Suprapubic skin (tissue), 4 donors: Measurements from ENCODE around the gene C2CD4C. TPM values are rescaled to one million over a fixed set of nuclear protein-coding genes. Genes with fewer than 3 reads are reported as not detected.
A peak's percentile ranks its signal among the peaks of the same experiment; 100 is the strongest.

Source experiments
- DNase-seq, 2 donors: peaks; one replicate each; pipeline ENCODE4 v3.0.0-alpha.2; 2019; ENCODE audit warnings: low spot score in 2 of 2
- H3K27ac ChIP-seq: fragments of 200-600 bp; sonication (generic); one replicate; pipeline ENCODE4 v1.5.1; 2019
- H3K27me3 ChIP-seq: fragments of 200-600 bp; sonication (generic); one replicate; pipeline ENCODE4 v1.5.1; 2019
- H3K36me3 ChIP-seq: fragments of 200-600 bp; sonication (generic); one replicate; pipeline ENCODE4 v1.5.1; 2019
- H3K4me1 ChIP-seq: fragments of 200-600 bp; sonication (generic); one replicate; pipeline ENCODE4 v1.5.1; 2019
- H3K4me3 ChIP-seq: fragments of 200-600 bp; sonication (generic); one replicate; pipeline ENCODE4 v1.5.1; 2019; ENCODE audit warnings: mild to moderate bottlenecking
- H3K9me3 ChIP-seq: fragments of 200-600 bp; sonication (generic); one replicate; pipeline ENCODE4 v1.5.1; 2019
- EP300 ChIP-seq: sonication (generic); formaldehyde crosslinking; IDR thresholded peaks from one replicate; pipeline ENCODE4 v1.6.1; 2017; ENCODE audit warnings: antibody characterized with exemption
- POLR2A ChIP-seq, 2 donors: fragments of 450-650 bp; IDR thresholded peaks; one replicate each; pipeline ENCODE4 v1.6.1; 2017; ENCODE audit warnings: antibody characterized with exemption in 2 of 2, mild to moderate bottlenecking in 2 of 2, moderate library complexity in 2 of 2
- POLR2AphosphoS5 ChIP-seq, 3 donors: sonication (generic); formaldehyde crosslinking; IDR thresholded peaks; one replicate each; pipeline ENCODE4 v1.6.1; 2017; ENCODE audit warnings: antibody characterized with exemption in 3 of 3
- WGBS: methylation state at CpG from one replicate; pipeline ENCODE4 v1.1.5; 2018; 5-methylcytosine and 5-hydroxymethylcytosine counted together
- total RNA-seq, 4 donors: library from RNA; depleted of rRNA; stranded (reverse); fragments of >200 nt; gene quantifications; one replicate each; pipeline ENCODE4 v1.1.0, GENCODE V29; 2016
- TF ChIP-seq, protein P1 (sequence below), 2 donors: fragments of 200-600 bp in 1 of 2; fragments of 450-650 bp in 1 of 2; sonication (generic) in 1 of 2; IDR thresholded peaks; one replicate each; pipeline ENCODE4 v1.5.1; 2016 to 2019; ENCODE audit warnings: antibody characterized with exemption in 2 of 2, mild to moderate bottlenecking in 1 of 2, moderate library complexity in 1 of 2

The C2CD4C gene
- total RNA-seq, result 1 to 10 TPM in 1 of 4 donors, under 1 TPM in 3; 0.13 to 2.3 (median 0.52) TPM

- TF ChIP-seq POLR2A (IDR thresholded peaks at IDR 0.05) (no peak), EP300 (no peak), POLR2AphosphoS5 (IDR thresholded peaks at IDR 0.05) (no peak)
- TF ChIP-seq, protein P1, sequence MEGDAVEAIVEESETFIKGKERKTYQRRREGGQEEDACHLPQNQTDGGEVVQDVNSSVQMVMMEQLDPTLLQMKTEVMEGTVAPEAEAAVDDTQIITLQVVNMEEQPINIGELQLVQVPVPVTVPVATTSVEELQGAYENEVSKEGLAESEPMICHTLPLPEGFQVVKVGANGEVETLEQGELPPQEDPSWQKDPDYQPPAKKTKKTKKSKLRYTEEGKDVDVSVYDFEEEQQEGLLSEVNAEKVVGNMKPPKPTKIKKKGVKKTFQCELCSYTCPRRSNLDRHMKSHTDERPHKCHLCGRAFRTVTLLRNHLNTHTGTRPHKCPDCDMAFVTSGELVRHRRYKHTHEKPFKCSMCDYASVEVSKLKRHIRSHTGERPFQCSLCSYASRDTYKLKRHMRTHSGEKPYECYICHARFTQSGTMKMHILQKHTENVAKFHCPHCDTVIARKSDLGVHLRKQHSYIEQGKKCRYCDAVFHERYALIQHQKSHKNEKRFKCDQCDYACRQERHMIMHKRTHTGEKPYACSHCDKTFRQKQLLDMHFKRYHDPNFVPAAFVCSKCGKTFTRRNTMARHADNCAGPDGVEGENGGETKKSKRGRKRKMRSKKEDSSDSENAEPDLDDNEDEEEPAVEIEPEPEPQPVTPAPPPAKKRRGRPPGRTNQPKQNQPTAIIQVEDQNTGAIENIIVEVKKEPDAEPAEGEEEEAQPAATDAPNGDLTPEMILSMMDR (IDR thresholded peaks at IDR 0.05), result no peak
Measured at GRCh38 chr19:408902-409515, at the start of gene C2CD4C. C2CD4C (minus strand) TSS chr19:409147; CDS start chr19:408361, 786 bp downstream.

DNA sequence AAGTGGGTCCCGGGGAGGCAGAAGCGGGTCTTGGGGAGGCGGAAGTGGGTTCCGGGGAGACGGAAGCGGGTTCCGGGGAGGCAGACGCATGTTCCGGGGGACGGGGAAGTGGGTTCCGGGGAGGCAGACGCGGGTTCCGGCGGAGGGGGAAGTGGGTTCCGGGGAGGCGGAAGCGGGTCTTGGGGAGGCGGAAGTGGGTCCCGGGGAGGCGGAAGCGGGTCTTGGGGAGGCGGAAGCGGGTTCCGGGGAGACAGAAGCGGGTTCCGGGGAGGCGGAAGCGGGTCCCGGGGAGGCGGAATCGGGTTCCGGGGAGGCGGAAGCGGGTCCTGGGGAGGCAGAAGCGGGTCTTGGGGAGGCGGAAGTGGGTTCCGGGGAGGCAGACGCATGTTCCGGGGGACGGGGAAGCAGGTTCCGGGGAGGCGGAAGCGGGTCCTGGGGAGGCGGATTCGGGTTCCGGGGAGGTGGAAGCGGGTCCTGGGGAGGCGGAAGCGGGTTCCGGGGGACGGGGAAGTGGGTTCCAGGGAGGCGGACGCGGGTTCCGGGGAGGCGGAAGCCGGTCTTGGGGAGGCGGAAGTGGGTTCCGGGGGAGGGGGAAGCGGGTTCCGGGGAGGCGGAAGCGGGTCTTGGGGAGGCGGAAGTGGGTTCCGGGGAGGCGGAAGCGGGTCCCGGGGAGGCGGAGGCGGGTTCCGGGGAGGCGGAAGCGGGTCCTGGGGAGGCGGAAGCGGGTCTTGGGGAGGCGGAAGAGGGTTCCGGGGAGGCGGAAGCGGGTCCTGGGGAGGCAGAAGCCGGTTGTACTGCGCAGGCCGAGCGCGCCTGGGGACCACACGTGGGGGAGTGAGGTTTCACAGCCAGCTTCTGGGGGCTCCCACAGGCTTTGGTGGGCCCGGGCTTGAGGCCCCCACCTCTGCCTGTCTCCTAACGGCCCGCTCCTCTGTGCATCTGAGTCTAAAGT, 49.4 kb upstream of the C2CD4C start:
- H3K27me3 ChIP-seq, result peaks cover 14% of the 10 kb centered on the region
- TF ChIP-seq, protein P1 (IDR thresholded peaks at IDR 0.05), result no peak
- TF ChIP-seq POLR2A (IDR thresholded peaks at IDR 0.05), result no peak
- TF ChIP-seq POLR2AphosphoS5 (IDR thresholded peaks at IDR 0.05), result no peak
- TF ChIP-seq EP300, result no peak
- no peak overlapping the region for H3K27ac ChIP-seq
- no peak for DNase-seq
- no peaks in the 10 kb centered on the region for H3K9me3 ChIP-seq
- H3K36me3 ChIP-seq, result no peaks in the 10 kb centered on the region
- peaks cover 22% of the 10 kb centered on the region for H3K4me1 ChIP-seq
- H3K4me3 ChIP-seq, result no peak overlapping the region
- 94% methylated on average over 89 of the region's 89 CpGs for WGBS

More at GRCh38 chr19:408902-409515, at the start of gene C2CD4C:
- Histone ChIP-seq H3K36me3 (no peaks in the 10 kb centered on the region), H3K4me3 (peak within 1 kb of the TSS; percentile 51), H3K4me1 (peaks cover 31% of the 10 kb centered on the region), H3K9me3 (no peaks in the 10 kb centered on the region), H3K27me3 (peaks cover 83% of the 10 kb centered on the region), H3K27ac (no peak within 1 kb of the TSS)
- 0% methylated on average over 4 of the region's 80 CpGs for WGBS
- DNase-seq, result peak; percentile 49 to 51

- Histone ChIP-seq H3K27me3 (peaks cover 14% of the 10 kb centered on the region), H3K9me3 (no peaks in the 10 kb centered on the region), H3K4me1 (peaks cover 22% of the 10 kb centered on the region), H3K4me3 (no peak overlapping the region), H3K36me3 (no peaks in the 10 kb centered on the region), H3K27ac (no peak overlapping the region)
- DNase-seq, result no peak
- WGBS, result 96% methylated on average over 30 of the region's 30 CpGs
- TF ChIP-seq POLR2A (IDR thresholded peaks at IDR 0.05), result no peak
- TF ChIP-seq, protein P1 (IDR thresholded peaks at IDR 0.05), result no peak
- TF ChIP-seq POLR2AphosphoS5 (IDR thresholded peaks at IDR 0.05), result no peak
- TF ChIP-seq EP300, result no peak
Measured at GRCh38 chr19:457636-458035, 48.7 kb upstream of the C2CD4C start.

- TF ChIP-seq EP300 (no peak), POLR2AphosphoS5 (IDR thresholded peaks at IDR 0.05) (no peak), POLR2A (IDR thresholded peaks at IDR 0.05) (no peak)
- TF ChIP-seq, protein P1 (IDR thresholded peaks at IDR 0.05), result no peak
Measured at GRCh38 chr19:456547-457110, 47.7 kb upstream of the C2CD4C start.

More at GRCh38 chr19:456547-457110, 47.7 kb upstream of the C2CD4C start:
- no peaks in the 10 kb centered on the region for H3K36me3 ChIP-seq
- peaks cover 14% of the 10 kb centered on the region for H3K4me1 ChIP-seq
- H3K4me3 ChIP-seq, result no peak overlapping the region
- H3K27ac ChIP-seq, result no peak overlapping the region
- WGBS, result 87% methylated on average over 18 of the region's 18 CpGs
- H3K27me3 ChIP-seq, result peaks cover 8% of the 10 kb centered on the region
- no peak for DNase-seq
- H3K9me3 ChIP-seq, result no peaks in the 10 kb centered on the region
